ENCODE data around the gene S100B. TPM values are rescaled to one million over a fixed set of nuclear protein-coding genes. Genes with fewer than 3 reads are reported as not detected.
"Not testable (repeated sequence)": the region's sequence is repeated elsewhere in the genome, so short reads cannot be mapped to it uniquely, and the experiment has no call there.

The S100B gene
- polyA plus RNA-seq, 4 donors: 2.1 to 4.7 (median 4.3) TPM

DNA sequence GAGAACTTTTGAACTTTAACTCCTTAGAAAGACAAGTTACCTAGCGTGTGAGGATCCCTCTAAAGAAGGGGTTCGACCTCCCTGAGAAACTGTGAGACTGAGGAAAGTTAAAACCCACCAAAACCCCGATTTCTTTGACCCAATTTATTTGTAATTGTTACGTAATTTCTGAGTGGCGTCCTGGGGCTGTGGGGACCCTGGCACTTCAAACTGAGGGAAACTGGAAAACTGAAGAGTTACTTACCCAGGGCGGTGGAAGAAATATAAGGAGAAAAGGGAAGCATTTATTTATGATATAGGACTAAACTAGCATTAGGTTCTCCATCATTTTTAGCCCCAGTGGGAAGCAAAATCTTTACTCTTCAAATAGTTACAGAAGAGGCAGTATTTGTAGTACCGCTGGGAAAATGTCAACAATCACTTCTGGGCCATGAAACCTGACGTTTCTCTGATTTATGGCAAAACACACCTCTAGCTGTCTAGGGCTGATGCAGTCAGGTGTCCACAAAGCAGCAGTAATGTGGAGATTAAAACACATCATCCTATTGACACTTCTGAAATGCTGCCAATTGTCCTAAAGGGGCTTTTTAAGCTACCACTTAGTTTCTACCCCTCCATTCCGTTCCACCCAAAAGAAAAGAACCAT, 430 bp downstream of the S100B start:
- no peak for DNase-seq (ENCODE audit: low read depth in 4 of 4, low spot score in 2 of 4)

- no peak for DNase-seq (ENCODE audit: low read depth in 4 of 4, low spot score in 2 of 4)
Observed at GRCh38 chr21:46603228-46603627, 1.7 kb downstream of the S100B start.

DNA sequence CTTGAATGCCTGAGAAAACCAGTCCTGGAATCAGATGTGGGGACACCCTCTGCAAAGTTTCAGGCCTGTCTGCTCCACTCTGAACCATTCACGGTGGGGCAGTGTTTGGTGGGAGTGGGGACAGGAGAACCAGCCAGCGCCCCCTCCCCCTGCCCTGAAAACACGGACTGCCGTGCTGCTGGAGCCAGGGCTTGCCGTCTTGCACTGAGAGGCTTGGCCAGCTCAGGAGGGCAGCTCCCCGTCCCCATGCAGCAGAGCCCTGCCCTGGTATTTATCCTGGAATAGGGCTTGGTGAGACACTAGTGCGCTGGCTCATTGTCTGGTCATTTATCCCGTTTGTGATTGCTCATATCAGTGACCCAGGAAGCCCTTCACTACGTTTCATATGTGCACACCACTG, 3.9 kb downstream of the S100B start:
- no peak for DNase-seq (ENCODE audit: low read depth in 4 of 4, low spot score in 2 of 4)

DNA sequence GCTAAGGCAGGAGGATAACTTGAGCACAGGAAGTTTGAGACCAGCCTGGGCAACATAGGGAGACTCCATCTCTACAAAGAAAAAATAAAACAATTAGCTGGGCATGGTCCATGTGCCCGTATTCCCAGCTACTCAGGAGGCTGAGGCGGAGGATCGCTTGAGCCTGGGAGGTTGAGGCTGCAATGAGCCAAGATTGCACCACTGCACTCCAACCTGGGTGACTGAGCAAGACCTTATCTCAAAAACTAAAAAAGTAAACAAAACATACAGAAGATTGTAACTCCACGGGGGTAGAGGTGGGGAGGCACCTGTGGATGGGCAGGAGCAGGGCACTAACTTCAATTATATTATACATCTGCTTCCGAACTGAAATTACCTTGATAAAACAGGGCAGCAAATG, 4.6 kb downstream of the S100B start:
- DNase-seq (ENCODE audit: low read depth in 4 of 4, low spot score in 2 of 4): no peak

DNA sequence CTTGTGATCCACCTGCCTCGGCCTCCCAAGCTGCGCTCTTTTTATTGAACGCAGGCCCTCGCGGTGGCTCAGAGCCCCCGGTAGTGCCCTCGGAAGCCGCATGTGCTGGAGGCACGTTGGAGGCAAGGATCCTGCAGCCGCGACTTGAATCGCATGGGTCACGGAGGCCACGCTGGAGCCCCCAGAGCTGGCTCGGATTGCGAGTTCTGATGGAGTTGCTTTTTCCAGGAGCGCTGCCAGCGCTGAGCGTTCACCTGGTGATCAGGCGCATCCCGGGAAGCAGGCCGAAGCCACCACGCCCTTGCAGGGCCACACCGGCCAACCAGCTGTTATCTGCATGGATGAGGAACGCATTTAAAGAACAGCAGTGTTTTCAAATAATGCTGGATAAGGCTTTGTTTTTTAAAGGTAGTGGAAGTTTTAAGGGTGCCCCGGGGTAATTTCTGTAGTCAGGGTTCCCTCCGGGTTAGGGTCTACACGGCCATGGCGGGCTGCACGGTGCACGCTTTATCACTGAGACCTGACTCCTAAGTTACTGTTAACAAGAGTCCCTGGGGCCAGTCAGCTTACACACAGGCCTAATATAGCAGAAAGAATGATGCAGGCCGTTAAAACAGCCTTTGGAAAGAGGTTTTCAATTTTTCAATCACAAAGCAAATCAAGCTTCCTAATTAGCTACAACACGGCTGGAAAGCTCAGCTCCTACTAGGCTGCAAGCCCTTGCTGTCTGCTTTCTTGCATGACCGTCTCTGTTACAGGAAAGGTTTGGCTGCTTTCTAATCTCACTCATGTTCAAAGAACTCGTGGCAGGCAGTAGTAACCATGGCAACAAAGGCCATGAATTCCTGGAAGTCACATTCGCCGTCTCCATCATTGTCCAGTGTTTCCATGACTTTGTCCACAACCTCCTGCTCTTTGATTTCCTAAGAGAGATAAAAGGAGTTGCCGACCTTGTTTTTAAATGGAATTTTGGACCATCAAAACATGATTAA, 6.0 kb downstream of the S100B start:
- peak; percentile 19 to 48 (median 36) for DNase-seq (ENCODE audit: low read depth in 4 of 4, low spot score in 2 of 4)

- no peak for DNase-seq (ENCODE audit: low read depth in 4 of 4, low spot score in 2 of 4)
Observed at GRCh38 chr21:46597896-46598343, 7.0 kb downstream of the S100B start.

DNA sequence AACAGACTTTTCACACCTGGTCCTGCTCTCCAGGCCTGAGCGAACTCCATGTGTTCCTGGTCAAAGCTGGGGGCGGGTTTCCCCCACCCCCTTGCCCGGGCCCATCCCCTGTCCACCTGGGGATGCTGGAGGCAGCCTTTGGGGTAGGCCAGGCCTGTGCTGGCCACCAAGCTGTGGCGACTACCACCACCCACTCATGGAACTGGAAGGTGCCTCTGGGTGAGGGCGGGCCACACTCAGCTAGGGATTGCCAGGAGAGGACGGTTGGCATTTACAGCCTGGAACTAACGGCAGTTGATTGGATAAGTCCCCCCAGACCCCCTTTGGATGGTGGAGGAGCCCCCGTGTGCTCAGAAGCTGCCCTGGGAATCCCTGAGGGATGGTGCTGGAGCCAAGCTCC, 7.9 kb downstream of the S100B start:
- no peak for DNase-seq (ENCODE audit: low read depth in 4 of 4, low spot score in 2 of 4)

GRCh38 chr21:46596201-46596600, 8.7 kb downstream of the S100B start:
- no peak for DNase-seq (ENCODE audit: low read depth in 4 of 4, low spot score in 2 of 4)

DNA sequence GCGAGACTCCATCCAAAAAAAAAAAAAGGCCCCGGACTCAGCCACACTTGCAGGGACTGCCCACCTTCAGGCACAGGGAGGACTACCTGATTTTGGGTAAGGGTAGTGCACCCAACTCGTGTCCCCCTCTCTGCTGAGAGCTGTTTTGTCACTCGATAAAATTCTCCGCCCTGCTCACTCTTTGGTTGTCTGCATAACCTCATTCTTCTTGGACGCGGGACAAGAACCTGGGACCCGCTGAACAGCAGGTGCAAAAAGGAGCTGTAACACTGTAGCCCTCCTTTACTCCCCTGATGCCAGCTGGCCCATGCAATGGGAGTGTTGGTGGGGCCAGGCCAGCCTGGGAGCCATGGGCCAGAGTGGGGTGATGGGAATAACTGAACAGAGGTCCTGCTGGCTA, 10.6 kb downstream of the S100B start:
- no peak for DNase-seq (ENCODE audit: low read depth in 4 of 4, low spot score in 2 of 4)

- no peak for DNase-seq (ENCODE audit: low read depth in 4 of 4, low spot score in 2 of 4)
Observed at GRCh38 chr21:46585191-46585953, 19.5 kb downstream of the S100B start.

DNA sequence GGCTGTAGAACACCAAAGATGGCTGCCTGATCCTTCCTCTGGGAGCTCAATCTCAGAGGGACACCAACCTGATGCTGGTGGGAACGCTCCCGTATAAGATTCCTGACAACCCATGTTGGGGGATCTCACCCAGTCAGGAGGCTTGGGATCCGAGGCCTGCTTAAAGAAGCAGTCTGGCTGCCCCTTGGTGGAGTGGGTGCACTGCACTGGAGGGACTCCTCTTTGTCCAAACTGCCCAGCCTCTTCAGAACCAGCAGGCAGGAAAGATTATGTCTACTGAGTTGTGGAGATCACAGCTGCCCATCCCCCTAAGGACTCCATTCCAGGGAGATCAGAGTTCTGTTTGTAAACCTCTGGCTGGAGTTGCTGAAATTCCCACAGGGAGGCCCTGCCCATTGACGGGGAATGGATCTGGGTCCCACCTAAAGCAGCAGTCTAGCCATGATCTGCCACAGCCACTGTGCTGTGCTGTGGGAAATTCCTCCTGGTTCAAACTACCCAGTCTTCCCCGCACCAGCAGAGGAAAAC, 23.0 kb downstream of the S100B start:
- DNase-seq (ENCODE audit: low read depth in 4 of 4, low spot score in 2 of 4): no peak

DNA sequence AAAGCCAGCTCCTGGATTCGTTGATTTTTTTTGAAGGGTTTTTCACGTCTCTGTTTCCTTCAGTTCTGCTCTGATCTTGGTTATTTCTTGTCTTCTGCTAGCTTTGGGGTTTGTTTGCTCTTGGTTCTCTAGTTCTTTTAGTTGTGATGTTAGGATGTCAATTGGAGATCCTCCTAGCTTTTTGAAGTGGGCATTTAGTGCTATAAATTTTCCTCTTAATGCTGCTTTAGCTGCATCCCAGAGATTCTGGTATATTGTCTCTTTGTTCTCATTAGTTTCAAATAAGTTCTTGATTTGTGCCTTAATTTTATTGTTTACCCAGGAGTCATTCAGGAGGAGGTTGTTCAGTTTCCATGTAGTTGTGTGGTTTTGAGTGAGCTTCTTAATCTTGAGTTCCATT, 25.5 kb downstream of the S100B start:
- DNase-seq (ENCODE audit: low read depth in 4 of 4, low spot score in 2 of 4): not testable (repeated sequence)

DNA sequence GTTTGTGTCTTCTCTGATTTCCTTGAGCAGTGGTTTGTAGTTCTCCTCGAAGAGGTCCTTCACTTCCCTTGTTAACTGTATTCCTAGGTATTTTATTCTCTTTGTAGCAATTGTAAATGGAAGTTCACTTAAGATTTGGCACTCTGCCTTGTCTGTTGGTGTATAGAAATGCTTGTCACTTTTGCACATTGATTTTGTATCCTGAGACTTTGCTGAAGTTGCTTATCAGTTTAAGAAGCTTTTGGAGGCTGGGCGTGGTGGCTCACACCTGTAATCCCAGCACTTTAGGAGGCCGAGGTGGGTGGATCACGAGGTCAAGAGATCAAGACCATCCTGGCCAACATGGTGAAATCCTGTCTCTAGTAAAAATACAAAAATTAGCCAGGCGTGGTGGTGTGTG, 27.1 kb downstream of the S100B start:
- not testable (repeated sequence) for DNase-seq (ENCODE audit: low read depth in 4 of 4, low spot score in 2 of 4)

GRCh38 chr21:46572850-46573249, 32.0 kb downstream of the S100B start:
- DNase-seq (ENCODE audit: low read depth in 4 of 4, low spot score in 2 of 4): no peak

GRCh38 chr21:46570631-46571030, 34.3 kb downstream of the S100B start:
- DNase-seq (ENCODE audit: low read depth in 4 of 4, low spot score in 2 of 4): no peak

DNA sequence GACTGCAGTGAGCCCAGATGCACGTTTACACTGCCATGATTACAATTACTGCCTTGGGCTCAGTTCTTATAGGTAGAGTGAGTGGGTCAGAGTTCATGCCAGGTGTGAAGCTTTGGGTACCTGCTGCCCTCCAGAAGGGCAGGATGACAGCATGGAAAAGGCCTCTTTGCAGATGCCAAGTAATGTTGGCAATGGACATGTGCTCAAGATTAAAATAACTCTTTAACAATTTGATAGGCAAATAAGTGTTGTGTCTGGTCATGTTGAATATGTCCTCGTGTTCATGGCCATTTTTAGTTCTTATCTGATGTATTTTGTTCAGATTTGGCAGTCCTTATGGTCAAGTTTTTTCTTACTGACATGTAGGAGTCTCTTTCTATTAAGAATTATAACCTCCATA, 34.8 kb downstream of the S100B start:
- no peak for DNase-seq (ENCODE audit: low read depth in 4 of 4, low spot score in 2 of 4)

GRCh38 chr21:46569081-46569480, 35.8 kb downstream of the S100B start:
- no peak for DNase-seq (ENCODE audit: low read depth in 4 of 4, low spot score in 2 of 4)

GRCh38 chr21:46568562-46568961, 36.3 kb downstream of the S100B start:
- no peak for DNase-seq (ENCODE audit: low read depth in 4 of 4, low spot score in 2 of 4)

GRCh38 chr21:46567348-46567747, 37.5 kb downstream of the S100B start:
- no peak for DNase-seq (ENCODE audit: low read depth in 4 of 4, low spot score in 2 of 4)

DNA sequence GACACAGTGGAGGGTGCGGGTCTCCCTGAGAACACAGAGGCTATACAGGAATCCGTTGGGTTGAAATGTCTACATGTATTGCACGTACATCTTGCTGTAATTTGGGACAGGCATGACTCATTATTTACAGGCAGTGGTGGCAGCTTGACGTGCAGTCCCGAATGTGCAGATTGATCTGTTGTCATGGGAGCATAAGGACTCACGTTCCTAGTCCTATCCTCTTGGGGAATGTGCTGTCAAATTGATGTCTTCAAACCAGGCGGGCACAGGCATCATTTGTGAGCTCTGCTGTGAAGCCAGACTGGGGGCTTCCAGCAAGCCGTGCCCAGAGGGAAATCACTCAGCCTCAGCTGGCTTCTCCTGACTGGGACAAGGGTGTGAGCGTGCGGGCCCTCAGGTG, 40.5 kb downstream of the S100B start:
- no peak for DNase-seq (ENCODE audit: low read depth in 4 of 4, low spot score in 2 of 4)

All from left renal cortex interstitium (tissue), 4 donors.